Stomach (tissue), 9 donors: ENCODE data around the gene GABBR2. TPM values are rescaled to one million over a fixed set of nuclear protein-coding genes. Genes with fewer than 3 reads are reported as not detected.
"Not testable (repeated sequence)": the region's sequence is repeated elsewhere in the genome, so short reads cannot be mapped to it uniquely, and the experiment has no call there.

ENCODE experiments used
- DNase-seq, 2 donors: peaks; one replicate each; pipeline versions ENCODE4 v3.0.0 to v3.0.0-alpha.2; 2013 to 2019
- H3K27ac ChIP-seq, 5 donors: fragments of 200-600 bp in 4 of 5; sonication (generic) in 4 of 5; one replicate each; pipeline ENCODE4 v1.5.1; 2013 to 2019; ENCODE audit warnings: mild to moderate bottlenecking in 1 of 5, moderate library complexity in 1 of 5
- H3K27me3 ChIP-seq, 3 donors: fragments of 200-600 bp; sonication (generic); one replicate each; pipeline ENCODE4 v1.5.1; 2017 to 2019; ENCODE audit warnings: mixed run types in 1 of 3
- H3K36me3 ChIP-seq, 4 donors: fragments of 200-600 bp; sonication (generic); 1 replicate in 3 of 4; 2 replicates in 1 of 4; pipeline ENCODE4 v1.5.1; 2016 to 2019
- H3K4me1 ChIP-seq, 4 donors: fragments of 200-600 bp; sonication (generic); one replicate each; pipeline ENCODE4 v1.5.1; 2016 to 2019
- H3K4me3 ChIP-seq, 4 donors: fragments of 200-600 bp; sonication (generic) in 3 of 4; one replicate each; pipeline ENCODE4 v1.5.1; 2016 to 2019; ENCODE audit warnings: mild to moderate bottlenecking in 1 of 4
- H3K9me3 ChIP-seq, 4 donors: fragments of 200-600 bp; sonication (generic); one replicate each; pipeline ENCODE4 v1.5.1; 2016 to 2019
- EP300 ChIP-seq: sonication (generic); formaldehyde crosslinking; IDR thresholded peaks from one replicate; pipeline ENCODE4 v1.6.1; 2017; ENCODE audit warnings: antibody characterized with exemption
- POLR2A ChIP-seq, 4 donors: fragments of 450-650 bp; IDR thresholded peaks; one replicate each; pipeline ENCODE4 v1.6.1; 2016; ENCODE audit warnings: antibody characterized with exemption in 4 of 4, control low read depth in 2 of 4, mild to moderate bottlenecking in 1 of 4, moderate library complexity in 1 of 4
- POLR2AphosphoS5 ChIP-seq, 3 donors: sonication (generic); formaldehyde crosslinking; IDR thresholded peaks; one replicate each; pipeline ENCODE4 v1.6.1; 2016; ENCODE audit warnings: antibody characterized with exemption in 3 of 3
- WGBS, 5 donors: extraction: QIAGEN DNeasy Blood & Tissue Kit in 3 of 5; methylation state at CpG; one replicate each; pipeline versions ENCODE4 v1.1.5 to v1.1.7; 2013 to 2018; 5-methylcytosine and 5-hydroxymethylcytosine counted together
- intact Hi-C: fragments of 100-400 bp; cut with DNase I; formaldehyde crosslinking; loops from one replicate; pipeline ENCODE4 v1.15.1; 2023; ENCODE audit warnings: low total_unique reads
- polyA plus RNA-seq, 3 donors: library from polyadenylated mRNA; stranded (reverse); fragments of 200-250 nt; gene quantifications; one replicate each; pipeline ENCODE4 v1.2.3, GENCODE V29; 2013
- total RNA-seq, 5 donors: library from RNA; depleted of rRNA; stranded (reverse); fragments of >200 nt; gene quantifications; one replicate each; pipeline versions ENCODE4 v1.1.0 to v1.2.3, GENCODE V29; 2014 to 2016
- TF ChIP-seq, protein P1 (sequence below), 7 experiments: fragments of 450-650 bp in 4 of 7; fragments of 200-600 bp in 3 of 7; sonication (generic) in 3 of 7; IDR thresholded peaks; one replicate each; pipeline ENCODE4 v1.5.1; 2016 to 2019; ENCODE audit warnings: antibody characterized with exemption in 7 of 7, control low read depth in 2 of 7, mild to moderate bottlenecking in 1 of 7
- donor health status: healthy with polysubstance abuse.
- donor health status: Bipolar disorder and iron deficiency.
- donor health status: healthy.

GABBR2 gene
- total and polyA plus RNA-seq, 8 donors = 0.06 to 0.55 (median 0.08) TPM; not detected in 5

DNA sequence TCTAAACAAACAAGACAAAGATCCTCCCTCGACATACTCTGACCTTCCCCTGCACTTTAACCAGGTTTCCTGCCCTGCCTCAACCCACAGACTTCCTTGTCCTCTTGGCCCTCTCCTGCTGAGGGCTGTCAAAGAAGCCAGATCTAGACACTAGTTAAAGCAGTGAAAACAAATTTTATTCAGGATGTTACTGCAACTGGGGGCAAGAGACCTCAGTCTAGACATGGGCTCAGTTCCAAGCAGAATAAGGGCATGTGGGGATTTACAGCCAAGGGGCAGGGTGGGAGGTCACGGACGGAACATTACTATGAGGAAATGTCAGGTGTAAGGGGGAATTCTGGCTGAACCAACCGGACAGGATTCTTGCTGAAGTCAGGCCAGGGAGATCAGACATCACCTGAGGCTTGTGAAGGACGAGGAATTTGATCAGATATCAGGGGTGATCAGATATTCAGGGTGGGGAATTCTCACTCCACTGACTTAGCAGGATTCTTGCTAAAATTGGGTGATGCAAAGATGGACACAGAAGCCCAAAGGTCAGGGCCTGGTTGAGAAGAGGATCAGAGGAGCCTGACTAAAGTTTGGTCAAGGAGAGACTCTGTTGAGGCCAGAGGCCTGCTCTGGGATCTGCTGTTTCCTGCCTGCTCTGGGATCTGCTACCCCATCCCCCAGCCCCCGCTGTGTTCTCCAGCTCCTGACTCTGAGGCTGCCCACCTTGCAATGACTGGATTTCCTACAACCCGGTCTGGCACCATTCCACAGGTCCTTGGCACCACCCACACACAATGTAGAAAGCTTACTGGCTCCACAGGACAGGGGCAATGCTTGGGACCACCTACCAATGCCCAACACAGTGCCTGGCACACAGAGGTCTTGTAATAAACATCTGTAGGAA is 21.5 kb downstream of the GABBR2 start:
- WGBS, 5 donors = 45 to 64% (median 52%) methylated on average over 5 to 7 of the region's 7 CpGs
- no peak for TF ChIP-seq POLR2A (IDR thresholded peaks at IDR 0.05)
- TF ChIP-seq EP300 = no peak
- no peak for TF ChIP-seq POLR2AphosphoS5 (IDR thresholded peaks at IDR 0.05)
- TF ChIP-seq, protein P1, sequence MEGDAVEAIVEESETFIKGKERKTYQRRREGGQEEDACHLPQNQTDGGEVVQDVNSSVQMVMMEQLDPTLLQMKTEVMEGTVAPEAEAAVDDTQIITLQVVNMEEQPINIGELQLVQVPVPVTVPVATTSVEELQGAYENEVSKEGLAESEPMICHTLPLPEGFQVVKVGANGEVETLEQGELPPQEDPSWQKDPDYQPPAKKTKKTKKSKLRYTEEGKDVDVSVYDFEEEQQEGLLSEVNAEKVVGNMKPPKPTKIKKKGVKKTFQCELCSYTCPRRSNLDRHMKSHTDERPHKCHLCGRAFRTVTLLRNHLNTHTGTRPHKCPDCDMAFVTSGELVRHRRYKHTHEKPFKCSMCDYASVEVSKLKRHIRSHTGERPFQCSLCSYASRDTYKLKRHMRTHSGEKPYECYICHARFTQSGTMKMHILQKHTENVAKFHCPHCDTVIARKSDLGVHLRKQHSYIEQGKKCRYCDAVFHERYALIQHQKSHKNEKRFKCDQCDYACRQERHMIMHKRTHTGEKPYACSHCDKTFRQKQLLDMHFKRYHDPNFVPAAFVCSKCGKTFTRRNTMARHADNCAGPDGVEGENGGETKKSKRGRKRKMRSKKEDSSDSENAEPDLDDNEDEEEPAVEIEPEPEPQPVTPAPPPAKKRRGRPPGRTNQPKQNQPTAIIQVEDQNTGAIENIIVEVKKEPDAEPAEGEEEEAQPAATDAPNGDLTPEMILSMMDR (IDR thresholded peaks at IDR 0.05) = no peak
- H3K27ac ChIP-seq = no peak overlapping the region
- H3K36me3 ChIP-seq = no peaks in the 10 kb centered on the region
- DNase-seq = no peak
- H3K4me3 ChIP-seq = no peak overlapping the region
- no peaks in the 10 kb centered on the region for H3K27me3 ChIP-seq
- H3K4me1 ChIP-seq = no peaks in the 10 kb centered on the region
- intact Hi-C loops = no loop called here
- no peaks in the 10 kb centered on the region for H3K9me3 ChIP-seq

DNA sequence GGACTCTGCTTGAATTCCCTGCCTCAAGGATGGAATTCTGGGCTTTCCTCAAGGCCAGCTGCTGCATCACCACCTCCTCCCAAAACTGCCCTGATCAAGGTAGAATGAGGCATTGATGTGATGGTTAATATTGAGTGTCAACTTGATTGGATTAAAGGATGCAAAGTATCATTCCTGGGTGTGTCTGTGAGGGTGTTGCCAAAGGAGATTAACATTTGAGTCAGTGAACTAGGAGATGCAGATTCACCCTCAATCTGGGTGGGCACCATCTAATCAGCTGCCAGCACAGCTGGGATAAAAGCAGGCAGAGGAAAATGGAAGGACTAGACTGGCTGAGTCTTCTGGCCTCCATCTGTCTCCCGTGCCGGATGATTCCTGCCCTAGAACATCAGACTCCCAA is 23.9 kb downstream of the GABBR2 start:
- H3K9me3 ChIP-seq, H3K4me3 ChIP-seq, intact Hi-C loops, DNase-seq, H3K4me1 ChIP-seq, H3K27ac ChIP-seq, H3K36me3 ChIP-seq, H3K27me3 ChIP-seq: not testable (repeated sequence)
- WGBS, 5 donors = 86 to 92% (median 90%) methylated on average over 2 of the region's 2 CpGs

DNA sequence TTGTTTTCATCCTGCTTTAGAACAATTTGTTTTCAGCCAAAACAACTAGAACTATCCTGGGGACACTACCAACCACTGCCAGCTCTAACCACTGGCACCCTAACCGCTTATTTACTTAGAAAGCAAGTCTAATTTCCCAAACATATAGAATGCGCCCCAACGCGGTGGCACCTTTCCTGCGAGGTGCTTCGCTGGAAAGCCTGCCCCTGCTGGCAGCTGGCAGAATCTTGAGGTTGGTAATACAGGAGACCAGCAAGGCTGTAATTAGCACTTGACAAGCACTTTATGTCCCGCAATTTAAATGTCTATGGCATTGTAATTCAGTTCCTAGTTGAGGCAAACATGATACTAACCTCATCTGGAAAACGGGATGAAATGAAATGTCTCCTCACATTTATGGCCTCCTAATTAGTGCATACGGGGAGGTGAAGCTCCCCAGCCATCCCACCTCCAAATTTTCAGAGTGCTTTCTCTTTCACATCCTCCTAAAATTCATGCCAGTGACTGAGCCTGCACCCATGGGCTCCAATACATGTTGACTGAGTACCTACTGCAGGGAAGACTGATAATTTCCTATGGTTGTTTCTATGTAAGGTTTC is 30.4 kb downstream of the GABBR2 start:
- TF ChIP-seq POLR2A (IDR thresholded peaks at IDR 0.05) = no peak
- TF ChIP-seq, protein P1 (IDR thresholded peaks at IDR 0.05) = peak in 2 of 7 experiments; percentile 15 to 30
- Histone ChIP-seq H3K27me3 (peaks cover 0 to 14% (median 4%) of the 10 kb centered on the region in 3 donors), H3K27ac (no peak overlapping the region), H3K4me1 (no peaks in the 10 kb centered on the region), H3K4me3 (no peak overlapping the region), H3K9me3 (peaks cover 0 to 15% (median 8%) of the 10 kb centered on the region in 4 donors), H3K36me3 (no peaks in the 10 kb centered on the region)
- 11 to 21% (median 14%) methylated on average over 9 of the region's 9 CpGs for WGBS, 5 donors
- intact Hi-C loops = no loop called here
- peak in 1 of 2 donors; percentile 26 for DNase-seq

DNA sequence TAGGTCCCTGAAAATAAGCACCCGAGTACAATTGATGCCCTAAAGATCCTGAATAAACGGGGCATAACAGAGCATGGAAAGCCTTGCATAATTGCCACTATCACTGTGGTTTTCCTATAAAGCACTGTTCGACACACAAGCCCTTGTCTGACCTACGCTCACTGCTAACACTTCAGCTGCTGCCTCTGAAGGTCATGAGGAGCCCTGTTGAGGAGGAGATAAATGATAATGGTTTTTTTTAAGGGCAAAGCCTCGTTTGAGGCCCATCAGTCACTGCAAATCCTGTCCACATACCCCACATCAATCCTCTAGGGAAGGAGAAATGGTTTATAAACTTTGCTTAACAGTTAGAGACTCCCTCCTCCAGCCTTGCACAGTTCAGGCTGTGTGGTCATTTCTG is 35.1 kb downstream of the GABBR2 start:
- intact Hi-C loops = no loop called here
- no peaks in the 10 kb centered on the region for H3K4me1 ChIP-seq
- H3K36me3 ChIP-seq = no peaks in the 10 kb centered on the region
- H3K4me3 ChIP-seq = no peak overlapping the region
- WGBS, 5 donors = 45 to 60% (median 54%) methylated on average over 5 of the region's 5 CpGs
- no peak for DNase-seq
- TF ChIP-seq, protein P1 (IDR thresholded peaks at IDR 0.05) = no peak
- TF ChIP-seq POLR2AphosphoS5 (IDR thresholded peaks at IDR 0.05) = no peak
- no peak overlapping the region for H3K27ac ChIP-seq
- peaks cover 0 to 14% (median 4%) of the 10 kb centered on the region in 3 donors for H3K27me3 ChIP-seq
- peaks cover 0 to 15% (median 8%) of the 10 kb centered on the region in 4 donors for H3K9me3 ChIP-seq
